22Rv1 (cell line): ENCODE measurements around the gene SHROOM2.

ENCODE experiments used
- H3K27ac ChIP-seq: fragments of 450-650 bp; 2 replicates; pipeline ENCODE4 v1.5.1; 2017
- CTCF ChIP-seq: fragments of 450-650 bp; IDR thresholded peaks from 2 replicates; pipeline ENCODE4 v1.5.1; 2017; ENCODE audit warnings: mild to moderate bottlenecking
- ZFX ChIP-seq: fragments of 450-650 bp; IDR thresholded peaks from 2 replicates; pipeline ENCODE4 v1.6.1; 2017; ENCODE audit warnings: antibody characterized with exemption, borderline replicate concordance

Gene SHROOM2

GRCh38 chrX:9784332-9784731, 1.9 kb upstream of the SHROOM2 start:
- TF ChIP-seq ZFX (no peak), CTCF (no peak)
- no peak overlapping the region for H3K27ac ChIP-seq

DNA sequence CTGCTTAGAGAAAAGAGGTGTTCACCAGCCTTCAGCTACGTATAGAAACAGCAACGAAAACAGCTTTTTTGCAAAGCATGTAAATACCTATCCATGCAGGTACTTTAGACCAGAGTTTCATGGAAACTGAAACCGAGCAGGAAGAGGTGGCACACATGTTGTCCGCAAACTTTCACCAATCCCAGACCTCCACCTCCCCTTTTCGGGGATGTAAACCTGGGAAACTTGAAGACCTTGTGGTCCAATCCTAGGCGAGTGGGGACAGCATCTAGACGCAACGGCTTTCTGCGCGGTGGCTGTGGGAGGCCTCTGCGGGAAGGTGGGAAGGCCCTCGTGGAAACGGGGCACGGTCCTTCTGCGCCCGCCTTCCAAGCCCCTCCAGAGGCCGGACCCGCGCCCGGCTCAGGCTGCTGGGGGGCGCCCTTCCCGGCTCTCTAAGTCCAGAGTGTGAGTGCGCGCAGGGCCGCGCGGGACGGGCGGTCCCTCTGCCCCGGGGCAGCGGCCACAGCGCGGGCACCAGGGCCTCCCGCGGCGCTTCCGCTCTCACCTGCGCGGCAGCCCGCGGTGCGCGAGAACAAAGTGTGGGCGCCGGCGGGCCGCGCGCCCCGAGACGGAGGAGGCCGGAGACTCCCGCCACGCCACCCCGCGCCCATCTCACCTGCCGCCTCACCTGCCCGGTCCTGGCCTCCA, 830 bp upstream of the SHROOM2 start:
- H3K27ac ChIP-seq: no peak overlapping the region
- TF ChIP-seq ZFX (no peak), CTCF (no peak)

GRCh38 chrX:9786798-9787635, 788 bp downstream of the SHROOM2 start:
- peak overlapping the region; percentile 44 for H3K27ac ChIP-seq

GRCh38 chrX:9788911-9789310, 2.7 kb downstream of the SHROOM2 start:
- TF ChIP-seq CTCF: no peak
- no peak for TF ChIP-seq ZFX
- H3K27ac ChIP-seq: peak overlapping the region; percentile 57

More at GRCh38 chrX:9786798-9787635, 788 bp downstream of the SHROOM2 start:
- no peak for TF ChIP-seq ZFX
- no peak for TF ChIP-seq CTCF

GRCh38 chrX:9789555-9789954, 3.3 kb downstream of the SHROOM2 start:
- H3K27ac ChIP-seq: peak overlapping the region; percentile 57
- no peak for TF ChIP-seq ZFX
- TF ChIP-seq CTCF: no peak

GRCh38 chrX:9790866-9791265, 4.6 kb downstream of the SHROOM2 start:
- TF ChIP-seq CTCF (no peak), ZFX (no peak)
- H3K27ac ChIP-seq: no peak overlapping the region

DNA sequence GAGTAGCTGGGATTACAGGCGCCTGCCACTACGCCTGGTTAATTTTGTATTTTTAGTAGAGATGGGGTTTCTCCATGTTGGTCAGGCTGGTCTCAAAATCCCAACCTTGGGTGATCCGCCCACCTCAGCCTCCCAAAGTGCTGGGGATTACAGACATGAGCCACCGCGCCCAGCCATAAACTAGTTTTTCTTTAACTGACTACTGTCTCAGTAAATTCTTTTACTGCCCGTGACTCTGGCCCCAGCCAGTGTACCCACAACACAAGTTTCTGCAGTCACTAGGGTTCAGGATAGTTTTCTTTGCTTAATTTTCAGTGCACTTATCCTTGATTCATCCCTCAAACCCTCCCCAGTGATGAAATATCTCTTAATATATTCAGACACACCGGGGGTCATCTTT, 8.3 kb downstream of the SHROOM2 start:
- TF ChIP-seq CTCF: no peak
- no peak for TF ChIP-seq ZFX
- H3K27ac ChIP-seq: no peak overlapping the region
